Stimulated activated CD8-positive, alpha-beta memory T cell treated with anti-CD3 and anti-CD28 coated beads, Interleukin-2, amount 100 ng/mL, for 48 hours (primary cell): Measurements from ENCODE around the gene KRT13.

Source experiments
- DNase-seq, 2 donors: peaks; one replicate each; pipeline ENCODE4 v3.0.0-alpha.2; 2020; ENCODE audit warnings: low read depth in 2 of 2

KRT13 gene

DNA sequence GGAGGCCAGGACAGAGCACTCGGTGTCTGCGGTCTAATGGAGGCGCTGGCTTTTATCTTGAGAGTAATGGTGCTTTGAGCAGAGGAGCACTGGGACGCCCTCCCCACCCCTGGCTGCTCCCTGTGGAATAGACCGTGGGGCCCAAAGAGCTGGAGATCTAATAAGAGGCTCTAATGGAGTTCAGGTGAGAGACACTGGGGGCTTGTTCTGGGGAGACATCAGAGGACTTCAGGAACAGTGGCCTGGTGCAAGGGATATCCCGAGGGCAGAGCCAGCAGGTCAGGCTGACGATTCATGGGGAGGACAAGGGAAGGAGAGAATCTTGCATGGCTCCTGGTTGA lies 32.2 kb upstream of the KRT13 start:
- no peak for DNase-seq

DNA sequence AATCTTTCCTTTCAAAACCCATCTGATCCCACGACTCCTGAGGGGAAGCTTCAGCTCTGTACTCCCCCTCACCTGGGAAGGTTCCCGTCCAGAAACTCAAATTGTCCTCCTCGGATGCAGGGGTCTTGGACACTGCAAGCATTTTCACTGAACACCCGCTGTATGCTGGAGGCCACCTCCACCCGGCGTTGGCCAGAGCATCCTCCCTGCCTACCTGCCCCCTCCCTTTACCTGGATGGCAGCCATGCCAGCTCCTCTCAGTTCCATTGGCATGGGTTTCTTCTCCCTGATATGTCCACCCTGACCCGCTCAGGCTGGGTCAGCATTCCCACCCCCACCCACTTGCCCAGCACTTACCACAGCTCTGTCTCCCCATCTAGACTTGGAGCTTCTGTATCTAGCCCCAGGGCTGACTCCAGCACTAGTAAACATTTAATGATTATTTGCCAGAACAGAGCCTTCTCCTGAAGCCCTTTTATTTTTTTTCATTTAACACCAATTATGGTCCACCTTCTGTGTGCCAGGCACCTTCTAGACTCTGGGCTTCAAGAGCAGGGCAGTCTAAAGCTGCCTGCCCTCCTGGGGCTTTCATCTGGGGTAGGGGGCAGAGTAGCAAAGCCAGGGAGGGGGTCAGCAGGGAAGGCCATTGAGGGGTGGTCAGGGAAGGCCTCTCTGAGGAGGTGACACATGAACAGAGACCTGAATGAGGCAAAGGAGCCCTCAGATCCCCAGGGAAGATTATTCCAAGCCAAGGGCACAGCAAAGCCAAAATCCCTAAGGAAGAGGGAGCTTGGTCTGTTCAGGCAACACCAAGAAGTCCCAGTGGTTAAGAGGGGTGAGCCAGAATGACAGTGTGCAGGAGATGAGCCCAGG lies 31.6 kb upstream of the KRT13 start:
- no peak for DNase-seq

DNA sequence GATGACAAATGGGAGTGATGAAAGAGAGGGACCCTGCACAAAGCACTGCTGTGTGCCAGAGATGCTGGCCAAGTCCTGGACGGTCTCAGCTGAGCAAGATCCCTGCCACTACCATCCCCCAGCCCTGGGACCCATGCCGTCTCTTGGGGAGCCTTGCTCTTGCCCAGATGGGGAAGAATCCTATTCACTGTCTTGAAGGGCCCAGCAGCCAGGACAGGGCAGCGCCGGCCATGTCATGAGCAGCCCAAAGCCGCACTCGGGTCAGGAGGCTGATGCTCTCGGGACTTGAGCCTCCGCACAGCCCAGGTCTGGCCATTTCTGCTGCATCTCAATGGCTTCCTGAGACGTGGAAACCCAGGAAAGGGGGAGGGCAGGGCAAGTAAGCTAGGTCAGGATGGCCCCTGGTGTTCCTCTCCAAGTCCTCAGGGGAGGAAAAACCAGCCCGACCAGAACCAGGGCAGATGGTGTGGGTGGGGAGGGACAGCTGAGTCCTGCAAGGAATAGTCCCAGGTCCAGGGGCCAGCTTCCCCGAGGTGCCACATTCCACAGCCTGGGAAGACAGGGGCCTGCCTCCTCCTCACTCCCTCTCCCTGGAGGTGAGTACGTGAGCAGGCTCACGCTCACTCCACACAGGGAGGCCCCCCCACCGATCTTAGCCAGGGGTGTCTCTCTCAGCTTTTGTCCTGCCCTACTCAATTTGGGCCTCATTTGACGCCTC lies 30.5 kb upstream of the KRT13 start:
- DNase-seq, result no peak

DNA sequence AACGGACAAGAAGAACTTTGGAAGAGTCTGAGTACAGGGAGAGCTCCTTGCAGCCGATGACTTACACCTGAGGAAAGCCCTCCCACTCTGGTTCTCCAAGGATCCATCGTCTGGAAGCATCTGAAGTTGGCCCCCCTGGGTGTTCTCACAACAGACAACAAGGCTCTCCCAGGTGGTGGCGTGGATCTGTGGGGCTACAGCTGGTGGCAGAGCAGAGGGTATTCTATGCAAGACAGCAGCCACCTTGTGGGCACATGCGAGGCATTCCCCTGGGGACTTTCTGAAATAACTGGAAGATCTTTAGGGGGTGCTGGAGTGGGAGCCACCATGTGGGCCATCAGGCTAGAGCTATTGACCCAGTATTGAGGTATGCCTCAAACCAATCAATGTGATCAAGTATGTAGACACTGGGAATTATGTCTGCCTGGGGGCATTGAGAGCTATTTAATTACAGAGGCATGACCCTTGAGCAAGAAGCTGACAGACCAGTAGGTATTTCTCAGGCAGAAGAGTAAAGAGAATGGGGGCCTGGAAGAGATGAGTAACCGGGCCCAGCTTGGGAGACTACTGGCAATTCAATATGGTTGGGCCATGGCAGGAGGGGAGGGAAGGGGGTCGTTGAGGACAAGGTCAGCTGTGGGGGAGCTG lies 29.6 kb upstream of the KRT13 start:
- DNase-seq, result no peak

DNA sequence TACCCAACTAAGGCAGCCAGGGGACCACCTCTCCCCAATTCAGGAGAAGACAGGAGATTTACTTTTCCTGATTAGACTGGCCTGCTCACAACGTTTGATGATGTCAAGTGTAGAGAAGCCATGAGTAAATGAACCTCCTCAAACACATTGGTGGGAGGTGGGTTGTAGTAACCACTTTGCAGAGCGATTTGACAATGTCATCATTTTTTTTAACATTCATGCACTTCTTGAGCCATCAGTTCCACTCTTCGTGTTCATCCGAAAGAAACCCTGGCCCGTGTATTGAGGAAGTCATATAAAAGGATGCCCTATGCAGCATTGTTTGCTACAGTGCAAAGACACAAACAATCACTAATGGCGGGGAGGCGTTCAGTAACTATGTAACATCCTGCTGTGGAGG lies 28.2 kb upstream of the KRT13 start:
- no peak for DNase-seq

DNA sequence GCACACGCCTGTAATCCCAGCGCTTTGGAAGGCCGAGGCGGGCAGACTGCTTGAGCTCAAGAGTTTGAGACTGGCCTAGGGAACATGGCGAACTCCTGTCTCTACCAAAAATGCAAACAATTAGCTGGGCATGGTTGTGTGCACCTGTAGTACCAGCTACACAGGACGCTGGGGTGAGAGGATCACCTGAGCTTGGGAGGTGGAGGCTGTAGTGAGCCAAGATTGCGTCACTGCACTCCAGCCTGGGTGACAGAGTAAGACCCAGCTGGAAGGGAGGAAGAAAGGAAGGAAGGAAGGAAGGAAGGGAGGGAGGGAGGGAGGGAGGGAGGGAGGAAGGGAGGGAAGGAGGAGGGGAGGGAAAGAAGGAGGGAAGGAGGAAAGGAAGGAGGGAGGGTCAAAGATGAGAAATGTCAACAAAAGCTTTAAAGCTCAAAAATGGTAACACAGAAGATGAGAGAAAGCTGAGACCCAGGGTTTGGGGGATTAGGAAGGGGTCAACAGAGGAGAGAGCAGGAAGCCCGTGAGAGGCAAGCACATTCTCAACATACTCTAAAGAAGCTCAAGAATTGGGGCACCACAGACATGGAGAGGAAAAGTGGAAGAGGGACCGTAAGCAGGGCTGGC lies 27.6 kb upstream of the KRT13 start:
- no peak for DNase-seq

DNA sequence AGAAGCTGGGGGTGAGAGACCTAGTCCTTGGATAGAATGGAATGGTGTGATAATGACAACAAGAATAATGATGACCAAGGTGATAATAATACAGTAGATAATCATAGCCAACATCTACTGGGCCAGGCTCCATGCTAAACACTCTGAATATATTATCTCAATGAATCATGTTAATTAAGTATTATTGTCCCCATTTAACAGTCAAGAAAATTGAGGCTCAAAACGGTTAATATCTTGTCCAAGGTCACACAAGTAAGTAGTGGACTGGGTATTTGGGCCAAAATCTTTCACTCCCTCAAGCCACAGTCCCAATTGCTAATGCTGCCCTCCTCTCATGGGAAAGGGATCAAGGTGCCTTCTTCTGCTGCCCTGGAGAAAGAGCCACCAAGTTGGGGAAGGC lies 26.6 kb upstream of the KRT13 start:
- no peak for DNase-seq

DNA sequence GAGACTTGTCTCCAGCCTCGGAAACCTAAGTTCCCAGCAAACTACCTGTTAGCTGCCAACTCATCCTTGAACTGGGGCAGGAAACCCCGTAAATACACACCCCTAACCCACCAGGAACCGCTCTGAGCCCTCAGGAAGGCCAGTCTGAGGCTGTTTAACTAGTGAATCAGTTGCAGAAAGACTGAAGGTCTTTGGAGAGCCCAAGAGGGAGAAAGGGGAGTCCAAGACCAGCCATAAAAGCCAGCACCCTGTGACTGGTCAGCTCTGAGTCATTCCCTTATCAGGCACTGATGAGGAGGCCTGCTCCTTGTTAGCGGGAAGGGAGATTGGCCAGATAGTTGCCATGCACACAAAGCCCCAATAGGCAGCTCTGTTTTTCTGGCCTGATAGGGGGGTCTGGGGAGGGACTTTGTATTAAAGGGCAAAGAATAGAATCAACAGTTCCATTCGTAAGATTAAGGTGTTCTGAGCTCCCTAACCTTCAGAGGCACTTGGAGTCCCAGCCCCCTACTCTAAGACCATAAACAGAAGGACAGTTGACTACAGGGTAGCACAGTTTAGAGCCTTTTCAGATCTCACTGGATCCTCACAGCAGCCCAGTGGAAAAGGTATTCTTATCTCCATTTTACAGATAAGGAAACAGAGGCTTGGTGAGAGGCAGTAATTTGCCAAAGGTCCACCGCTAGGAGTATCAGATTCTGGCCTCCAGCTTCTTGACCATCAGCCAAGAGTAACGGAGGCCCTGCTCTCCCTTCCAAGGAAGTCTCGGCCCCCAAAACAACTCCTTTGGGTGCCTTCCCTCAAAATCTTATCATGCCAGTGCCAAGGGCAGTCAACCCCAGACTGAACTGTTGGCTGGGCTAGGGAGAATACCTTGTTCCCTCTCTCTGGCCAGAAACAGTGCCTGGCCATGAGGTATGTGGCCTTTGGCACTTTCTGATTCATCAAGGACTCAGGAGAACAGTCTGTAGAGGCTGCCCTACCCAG lies 24.9 kb upstream of the KRT13 start:
- DNase-seq, result no peak

DNA sequence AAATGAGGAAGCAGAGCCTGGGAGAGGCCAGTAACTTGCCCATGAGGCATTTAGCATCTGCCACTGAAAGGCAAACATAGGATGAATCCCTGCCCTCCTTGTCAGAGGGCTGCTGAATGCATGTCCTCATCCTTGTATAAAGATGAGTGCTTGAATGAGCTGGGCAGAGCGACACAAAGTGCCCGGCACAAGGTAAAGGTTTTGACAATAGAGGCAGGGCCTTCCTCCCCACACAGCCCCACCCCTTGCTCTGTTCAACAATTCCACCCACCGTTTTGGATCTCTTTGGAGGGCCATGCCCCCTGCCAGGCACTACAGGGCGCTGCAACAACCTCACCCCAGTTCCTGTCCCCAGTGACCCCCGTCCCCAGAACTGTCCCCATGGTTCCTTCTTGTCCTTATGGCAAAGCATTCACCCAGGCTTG lies 24.1 kb upstream of the KRT13 start:
- DNase-seq, result no peak

DNA sequence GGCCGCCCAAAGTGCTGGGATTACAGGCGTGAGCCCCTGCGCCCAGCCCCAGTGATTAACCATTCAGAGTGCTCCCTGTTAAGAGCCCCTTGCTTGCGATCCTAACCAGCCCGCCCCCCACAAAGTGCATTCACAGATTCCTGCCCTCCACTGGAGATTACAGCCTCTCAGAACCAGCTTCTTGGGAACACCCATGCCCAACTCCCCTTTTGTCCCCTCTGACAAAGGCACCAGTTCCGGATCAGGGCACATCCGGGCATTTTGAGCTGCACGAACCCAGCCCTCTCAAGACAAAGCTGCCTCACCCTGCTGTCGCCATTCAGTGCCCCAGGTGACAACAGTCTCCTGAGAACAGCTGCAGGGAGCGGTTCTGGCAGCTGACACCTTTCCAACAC lies 23.5 kb upstream of the KRT13 start:
- no peak for DNase-seq

DNA sequence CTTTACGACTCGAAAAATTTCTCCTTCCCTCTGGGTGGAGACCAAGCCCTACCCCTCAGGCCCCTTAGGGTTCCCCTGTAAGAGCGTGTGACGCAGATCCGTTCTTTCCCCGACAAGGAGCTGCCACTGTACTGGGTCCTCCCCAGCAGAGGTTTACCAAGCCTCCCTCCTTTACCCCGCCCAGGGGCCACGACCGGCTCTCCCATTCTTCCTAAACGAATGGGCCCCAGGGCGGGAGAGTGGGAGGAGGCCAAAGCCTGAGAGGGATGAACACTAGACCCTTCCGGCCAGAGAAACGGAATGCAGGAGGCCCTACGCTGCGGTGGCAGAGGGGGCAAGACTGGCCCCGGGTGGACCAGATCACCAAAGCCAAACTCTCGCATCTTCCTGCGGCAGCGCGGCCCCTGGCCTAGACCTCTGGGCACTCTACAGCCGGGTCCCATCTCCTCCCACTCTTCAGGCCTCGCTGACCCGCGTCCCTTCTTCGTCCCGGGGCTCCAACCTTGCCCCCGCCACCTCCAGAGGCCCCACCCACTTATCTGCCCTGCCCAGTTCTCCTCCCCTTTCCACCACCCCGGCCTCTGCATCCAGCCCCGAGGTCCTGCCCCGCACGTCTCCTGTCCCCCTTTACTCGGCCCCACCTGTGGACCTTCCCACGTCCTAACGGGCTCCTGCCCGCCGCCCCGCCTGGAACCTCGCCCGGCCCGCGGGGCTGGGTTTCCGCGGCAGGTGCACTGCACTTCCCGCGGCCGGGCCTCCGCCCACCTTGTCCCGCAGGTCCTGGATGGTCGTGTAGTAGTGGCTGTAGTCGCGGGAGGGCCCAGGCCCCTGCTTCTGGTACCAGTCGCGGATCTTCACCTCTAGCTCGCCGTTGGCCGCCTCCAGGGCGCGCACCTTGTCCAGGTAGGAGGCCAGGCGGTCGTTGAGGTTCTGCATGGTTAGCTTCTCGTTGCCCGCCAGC lies 21.9 kb upstream of the KRT13 start:
- no peak for DNase-seq

DNA sequence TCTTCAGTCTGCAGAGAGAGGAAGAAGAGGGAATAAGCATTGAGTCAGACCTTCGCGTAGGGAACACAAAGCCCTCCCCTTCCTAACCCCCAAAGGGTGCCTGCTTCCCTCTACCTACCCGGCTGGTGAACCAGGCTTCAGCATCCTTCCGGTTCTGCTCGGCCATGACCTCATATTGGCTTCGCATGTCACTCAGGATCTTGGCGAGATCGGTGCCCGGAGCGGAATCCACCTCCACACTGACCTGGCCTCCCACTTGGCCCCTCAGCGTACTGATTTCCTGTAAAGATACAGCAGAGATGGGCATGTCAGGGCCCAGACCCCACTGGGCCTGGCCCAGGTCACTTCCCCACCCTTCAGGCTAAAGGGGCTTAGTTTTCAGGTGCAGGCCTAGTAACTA lies 18.8 kb upstream of the KRT13 start:
- no peak for DNase-seq

DNA sequence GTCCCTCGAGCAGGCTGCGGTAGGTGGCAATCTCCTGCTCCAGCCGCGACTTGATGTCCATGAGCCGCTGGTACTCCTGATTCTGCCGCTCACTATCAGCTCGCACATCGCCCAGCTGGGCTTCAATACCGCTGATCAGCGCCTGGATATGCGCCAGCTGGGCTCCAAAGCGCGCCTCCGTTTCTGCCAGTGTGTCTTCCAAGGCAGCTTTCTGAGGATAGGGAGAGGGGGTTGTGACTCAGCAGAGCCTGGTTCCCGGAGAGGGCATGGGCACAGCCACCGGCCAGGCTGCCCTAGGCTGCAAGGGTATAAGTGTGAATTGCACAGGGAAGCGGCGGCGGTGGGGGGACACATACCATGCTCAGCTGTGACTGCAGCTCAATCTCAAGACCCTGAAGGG lies 18.4 kb upstream of the KRT13 start:
- DNase-seq, result no peak

DNA sequence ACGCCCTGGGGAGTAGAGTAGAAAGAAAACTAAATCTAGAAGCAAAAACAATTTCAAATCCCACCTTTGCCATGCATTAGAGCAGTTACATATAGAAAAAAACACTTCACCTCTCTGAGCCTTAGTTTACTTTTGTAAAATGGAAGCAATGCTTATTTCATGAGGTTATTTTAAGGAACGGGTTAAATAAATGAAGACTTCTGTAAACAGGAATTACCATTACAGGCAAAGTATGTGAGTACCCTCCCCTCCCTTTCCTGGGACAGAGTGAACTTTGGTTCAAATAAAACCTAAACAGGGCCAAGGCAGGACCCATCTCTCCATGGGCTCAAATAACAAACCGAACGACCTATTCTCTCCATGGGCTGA lies 17.8 kb upstream of the KRT13 start:
- no peak for DNase-seq

DNA sequence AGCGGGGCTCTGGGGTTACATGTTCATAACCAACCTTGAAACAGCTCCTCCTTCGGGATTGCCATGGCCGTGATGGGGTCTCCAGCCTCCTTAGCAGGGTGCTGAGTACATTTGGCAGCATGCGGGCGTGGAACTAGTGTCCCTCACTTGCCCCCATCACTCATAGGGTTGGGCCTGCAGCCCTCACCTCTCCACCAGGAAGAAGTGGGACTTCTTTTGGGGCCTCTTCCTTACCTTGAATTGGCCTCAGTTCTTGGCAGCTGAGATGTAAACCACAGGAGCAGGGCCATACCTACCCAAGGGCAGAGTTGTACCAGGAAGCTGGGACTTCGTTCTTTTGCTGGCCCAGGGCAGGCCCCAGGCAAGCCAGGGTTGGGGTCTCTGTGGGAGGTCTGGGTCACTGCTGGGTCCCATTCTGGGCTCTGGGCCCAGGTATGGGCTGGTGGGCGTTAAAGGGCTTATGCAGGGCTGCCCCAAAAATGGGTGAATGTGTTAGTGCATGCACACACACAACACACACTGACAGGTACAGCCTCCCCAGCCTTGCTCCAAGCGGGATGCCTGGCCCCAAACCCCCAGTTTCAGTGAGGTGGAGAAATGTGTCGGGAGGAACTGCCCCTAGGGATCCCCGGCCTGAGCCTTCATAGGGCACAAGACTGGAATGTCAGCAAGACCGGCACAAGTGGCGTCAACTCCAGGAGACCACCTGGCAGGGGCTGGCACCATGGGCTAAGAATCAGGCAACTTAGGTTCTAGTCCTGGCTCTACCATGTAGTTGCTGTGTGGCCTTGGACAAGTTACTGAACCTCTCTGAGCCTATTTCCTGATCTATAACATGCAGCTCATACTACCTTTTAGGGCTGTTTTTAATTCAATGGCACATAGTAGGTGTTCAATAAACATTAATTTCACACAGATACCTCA lies 17.2 kb upstream of the KRT13 start:
- no peak for DNase-seq

DNA sequence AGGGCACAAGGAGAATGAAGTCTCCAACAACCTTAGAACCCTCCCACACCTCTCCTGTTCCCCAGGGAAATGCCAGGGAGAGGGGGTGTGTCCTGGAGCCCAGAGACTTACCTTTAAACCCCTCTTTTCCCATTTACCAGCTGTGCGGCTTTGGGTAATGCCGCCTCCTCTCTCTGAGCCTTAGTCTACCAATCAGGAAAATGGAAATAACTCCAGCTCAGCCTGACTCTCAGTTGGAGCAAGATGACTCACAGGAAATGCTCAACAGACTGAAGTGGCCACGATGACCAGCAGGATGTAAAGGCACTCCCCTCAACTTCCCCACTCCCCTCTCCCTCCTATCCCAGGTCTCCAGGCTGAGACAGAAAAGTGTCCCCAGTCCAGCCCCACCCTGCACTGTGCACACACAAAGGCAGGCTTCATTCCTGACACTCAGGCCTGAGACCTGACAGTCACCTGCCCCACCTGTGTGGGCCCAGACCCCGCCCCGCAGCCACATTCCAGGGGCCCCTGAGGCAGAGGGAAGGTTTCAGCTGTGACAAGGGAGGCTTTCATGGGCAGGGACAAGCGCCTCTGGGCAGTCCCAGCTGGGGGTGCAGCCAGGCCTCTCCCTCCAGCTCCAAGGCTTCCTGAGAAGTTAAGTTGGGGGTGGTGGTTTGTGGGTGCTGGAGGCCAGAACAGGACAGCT lies 16.3 kb upstream of the KRT13 start:
- DNase-seq, result no peak

DNA sequence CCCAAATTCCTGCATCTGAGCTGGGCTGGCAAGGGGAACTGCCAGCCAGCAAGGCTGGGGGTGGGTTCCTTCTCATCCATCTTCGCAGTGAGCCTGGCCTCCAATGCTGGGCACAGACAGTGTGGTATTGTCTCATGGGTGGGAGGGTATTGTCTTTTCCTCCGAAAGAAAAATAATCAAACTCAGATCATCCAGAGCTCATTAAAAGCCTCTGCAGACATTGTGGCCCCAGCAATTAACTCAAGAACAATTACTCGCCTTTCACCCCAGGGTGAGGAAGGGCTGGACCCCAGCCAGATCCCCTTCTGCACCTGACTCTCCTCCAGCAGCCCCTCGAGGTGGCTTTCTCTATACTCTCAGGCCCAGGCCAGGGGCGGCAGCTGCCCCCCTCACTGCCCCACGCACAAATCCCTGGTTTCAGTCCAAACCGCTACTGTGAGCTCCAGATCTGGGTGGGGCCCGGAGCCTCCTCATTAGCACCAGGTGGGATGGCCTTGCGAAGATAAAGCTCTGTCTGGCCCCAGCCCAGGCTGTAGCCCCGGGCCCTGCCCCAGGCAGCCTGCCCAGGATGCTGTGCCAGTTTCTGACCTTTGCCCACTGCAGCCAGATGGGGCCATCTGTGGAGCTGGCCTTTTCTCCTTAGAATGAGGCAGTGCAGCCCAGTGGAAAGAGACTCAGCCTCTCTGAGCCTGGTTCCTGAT lies 15.6 kb upstream of the KRT13 start:
- no peak for DNase-seq
